ENCODE data around the gene VILL.

- no peak for TF ChIP-seq CTCF (IDR thresholded peaks at IDR 0.05; ENCODE audit: borderline replicate concordance, extremely low read depth, low read length, poor library complexity, severe bottlenecking)
- no peak for TF ChIP-seq EZH2 (IDR thresholded peaks at IDR 0.05; ENCODE audit: borderline replicate concordance, low read depth, low read length, severe bottlenecking)
Measured at GRCh38 chr3:37981348-37981664, 9.3 kb upstream of the VILL start.
